ENCODE results near the gene BRAF.
"Not testable (repeated sequence)": the region's sequence is repeated elsewhere in the genome, so short reads cannot be mapped to it uniquely, and the experiment has no call there.

BRAF gene

DNA sequence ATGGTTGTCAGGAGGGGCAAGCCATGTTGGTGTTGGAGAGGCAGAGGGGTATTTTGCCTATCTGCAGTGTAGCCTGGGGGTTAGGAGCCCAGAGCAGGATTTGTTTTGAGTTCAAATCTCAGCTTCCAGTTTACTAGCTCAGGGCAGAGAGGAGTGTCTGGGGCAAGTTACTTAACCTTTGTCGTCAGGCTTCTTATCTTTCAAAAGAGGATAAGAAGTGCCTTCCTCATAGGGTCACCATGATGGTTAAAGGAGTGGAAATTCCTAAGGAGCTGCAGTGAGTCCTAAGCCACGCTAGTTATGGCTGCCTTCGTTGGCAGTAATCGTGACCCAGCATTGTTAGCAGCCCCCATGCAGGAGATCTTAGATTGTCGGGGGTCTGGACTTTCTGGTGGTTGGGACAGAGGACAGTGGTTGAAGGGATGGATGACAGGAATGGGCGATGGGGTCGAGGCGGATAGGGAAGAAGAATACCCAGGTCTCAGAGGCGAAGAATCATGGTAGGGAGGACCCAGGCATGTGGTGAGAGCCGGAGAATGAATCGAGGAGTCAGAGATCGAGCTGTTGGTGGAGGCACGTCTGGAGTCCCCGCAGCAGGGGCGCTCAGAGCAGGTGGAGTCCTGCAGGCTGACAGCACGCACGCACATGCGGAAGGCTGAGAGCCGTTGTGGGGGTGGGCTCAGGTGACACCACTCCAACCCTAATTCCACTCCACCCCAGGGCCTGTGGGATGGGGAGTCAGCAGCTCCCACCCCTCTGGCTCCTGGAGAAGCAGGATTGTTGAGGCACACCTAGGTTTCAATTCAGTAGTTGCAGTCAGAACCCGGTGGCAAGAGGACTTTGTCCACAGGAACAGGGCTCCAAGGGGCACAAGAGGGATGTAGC is 240.4 kb downstream of the BRAF start:
- DNase-seq: no peak

DNA sequence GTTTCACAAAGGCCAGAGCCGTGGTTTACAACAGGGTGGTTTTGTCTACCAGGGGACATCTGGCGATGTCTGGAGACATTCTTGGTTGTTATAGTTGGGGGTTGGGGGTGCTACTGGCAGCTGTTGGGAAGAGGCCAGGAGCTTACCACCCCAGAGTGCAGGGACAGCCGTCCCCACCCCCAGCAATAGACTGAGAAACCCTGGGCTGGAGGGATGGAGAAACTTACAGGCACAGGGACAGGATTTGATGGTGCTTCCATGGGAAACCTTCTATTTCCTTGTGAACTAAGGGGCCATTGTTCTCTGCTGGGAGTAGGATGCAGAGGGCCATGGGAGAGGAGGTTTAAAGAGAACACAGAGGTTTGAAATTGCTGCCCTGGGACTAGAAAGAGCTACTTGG is 241.1 kb downstream of the BRAF start:
- peak in 10 of 58 donors; percentile 10 to 72 (median 35) for DNase-seq

DNA sequence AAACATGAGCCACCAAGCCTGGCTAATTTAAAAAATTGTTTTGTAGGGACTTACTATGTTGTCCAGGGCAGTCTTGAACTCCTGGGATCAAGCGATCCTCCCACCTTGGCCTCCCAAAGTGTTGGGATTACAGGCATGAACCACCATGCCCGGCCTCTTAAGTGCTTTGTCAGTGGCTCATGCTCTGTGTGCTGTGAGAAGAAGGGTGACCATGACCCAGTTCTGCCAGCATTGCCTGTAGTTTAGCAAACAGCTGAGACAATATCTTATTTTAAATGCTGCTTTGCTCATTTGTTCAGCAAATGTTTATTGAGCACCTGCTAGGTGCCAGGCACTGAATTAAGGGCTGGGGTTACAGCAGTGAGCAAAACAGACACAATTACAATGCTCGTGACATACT is 243.0 kb downstream of the BRAF start:
- no peak for DNase-seq

DNA sequence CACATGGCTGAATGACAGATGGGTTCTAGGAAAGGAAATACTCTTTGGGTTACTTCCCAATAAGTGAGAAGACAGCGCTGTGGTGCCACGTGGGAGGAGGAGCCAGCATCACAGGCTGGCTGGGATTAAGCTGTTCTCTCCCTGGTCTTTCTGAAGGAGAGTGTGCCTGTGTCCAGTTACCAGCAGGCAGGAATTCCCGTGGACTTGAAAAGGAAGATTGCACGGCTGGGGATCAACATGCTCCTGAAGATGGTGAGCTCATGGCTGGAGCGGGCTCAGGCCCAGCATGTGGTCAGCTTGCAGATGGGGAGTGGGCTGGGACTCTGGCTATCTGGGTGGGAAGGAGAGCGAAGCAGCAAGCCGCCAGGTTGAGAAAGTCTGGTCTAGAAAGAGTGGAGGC is 243.8 kb downstream of the BRAF start:
- DNase-seq: no peak

DNA sequence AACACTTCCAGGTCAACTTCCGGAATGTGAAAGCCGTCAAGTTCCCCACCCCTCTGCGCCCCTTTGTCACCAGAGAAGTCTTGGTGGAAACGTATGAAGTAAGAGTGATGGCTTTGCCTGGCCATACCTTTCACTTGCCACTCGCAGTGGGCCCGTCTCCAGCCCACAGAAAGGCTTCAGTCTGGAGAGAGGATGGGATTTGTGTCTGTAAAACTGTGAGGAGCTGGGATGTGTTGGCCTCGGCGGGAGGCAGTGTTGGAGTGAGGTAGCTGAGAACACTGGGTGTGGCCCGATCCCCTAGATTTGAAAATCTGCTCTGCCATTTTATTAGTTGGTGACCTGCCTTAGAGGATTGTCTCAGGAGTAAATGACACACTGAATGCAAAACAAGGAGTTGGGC is 245.5 kb downstream of the BRAF start:
- no peak for DNase-seq

DNA sequence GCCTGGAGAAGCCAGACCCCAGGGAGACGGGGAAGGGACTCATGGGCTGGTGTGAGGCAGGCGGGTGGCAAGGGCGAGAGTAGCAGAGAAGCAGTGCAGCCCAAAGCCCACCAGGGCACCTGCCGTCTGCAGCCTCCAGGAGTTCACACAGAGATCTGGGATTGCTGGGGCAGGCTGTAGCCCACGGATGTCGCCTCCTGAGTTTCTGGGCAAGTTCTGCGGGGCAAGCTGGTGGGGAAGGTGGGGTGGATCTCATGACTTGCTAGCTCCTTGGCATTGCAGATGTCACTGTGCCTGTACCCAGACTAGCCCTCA is 246.0 kb downstream of the BRAF start:
- no peak for DNase-seq

DNA sequence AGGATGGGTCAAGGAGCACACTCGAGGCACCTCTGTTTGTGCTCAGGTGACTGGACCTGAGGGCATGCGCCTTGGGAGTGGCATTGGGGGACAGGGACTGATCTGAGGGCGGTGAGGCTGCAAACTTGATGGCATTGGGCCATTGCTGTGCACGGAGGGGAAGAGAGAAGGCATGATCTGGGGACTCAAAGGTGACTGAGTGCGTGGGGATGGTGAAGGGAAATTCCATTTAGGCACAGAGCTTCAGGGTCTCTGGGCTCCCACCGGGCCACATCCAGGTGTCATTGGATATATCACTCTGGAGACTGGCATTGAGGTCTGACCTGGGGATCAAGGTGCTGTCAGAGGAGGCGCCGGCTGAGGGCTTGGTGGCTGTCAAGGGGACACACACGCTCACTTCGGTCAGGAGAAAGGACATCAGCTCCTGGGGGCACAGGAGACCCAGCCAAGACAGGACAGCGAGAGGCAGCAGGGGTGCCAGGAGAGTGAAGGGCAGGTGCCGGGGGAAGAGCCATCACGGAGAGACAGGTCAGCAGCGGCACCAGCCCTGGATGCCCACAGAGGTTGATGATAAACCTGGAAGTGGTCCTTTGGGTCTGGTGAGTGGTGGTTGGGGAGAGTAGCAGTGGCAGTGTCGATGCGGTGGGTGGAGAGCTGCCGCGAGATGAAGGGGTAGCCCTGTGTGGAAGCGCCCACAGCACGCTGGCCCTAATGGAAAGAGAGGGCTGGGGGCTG is 246.5 kb downstream of the BRAF start:
- no peak for DNase-seq

DNA sequence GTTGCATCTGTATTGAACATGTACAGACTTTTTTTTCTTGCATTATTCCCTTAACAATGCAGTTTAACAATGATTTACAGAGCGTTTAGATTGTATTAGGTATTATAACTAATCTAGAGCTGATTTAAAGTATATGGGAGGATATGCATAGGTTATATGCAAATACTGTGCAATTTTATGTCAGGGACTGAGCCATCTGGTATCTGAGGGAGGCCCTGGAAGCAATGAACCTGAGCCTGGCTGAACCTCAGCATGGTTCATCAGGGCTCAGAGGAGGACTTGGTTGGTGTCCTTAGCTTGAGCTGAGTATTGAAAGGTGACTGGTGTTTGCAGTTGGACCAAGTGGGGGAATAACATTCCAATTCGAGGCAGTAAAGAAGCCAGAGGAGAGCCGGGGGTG is 247.2 kb downstream of the BRAF start:
- no peak for DNase-seq

DNA sequence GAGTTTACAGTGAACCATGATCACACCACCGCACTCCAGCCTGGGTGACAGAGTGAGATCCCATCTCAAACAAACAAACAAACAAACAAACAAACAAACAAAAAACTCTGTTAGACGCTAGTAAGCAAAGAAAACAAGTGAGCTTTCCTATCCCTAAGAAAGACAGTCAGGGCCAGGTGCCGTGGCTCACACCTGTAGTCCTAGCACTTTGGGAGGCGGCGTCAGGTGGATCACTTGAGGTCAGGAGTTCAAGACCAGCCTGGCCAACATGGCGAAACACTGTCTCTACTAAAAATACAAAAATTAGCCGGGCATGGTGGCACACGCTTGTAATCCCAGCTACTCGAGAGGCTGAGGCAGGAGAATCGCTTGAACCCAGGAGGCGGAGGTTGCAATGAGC is 247.8 kb downstream of the BRAF start:
- DNase-seq: not testable (repeated sequence)

DNA sequence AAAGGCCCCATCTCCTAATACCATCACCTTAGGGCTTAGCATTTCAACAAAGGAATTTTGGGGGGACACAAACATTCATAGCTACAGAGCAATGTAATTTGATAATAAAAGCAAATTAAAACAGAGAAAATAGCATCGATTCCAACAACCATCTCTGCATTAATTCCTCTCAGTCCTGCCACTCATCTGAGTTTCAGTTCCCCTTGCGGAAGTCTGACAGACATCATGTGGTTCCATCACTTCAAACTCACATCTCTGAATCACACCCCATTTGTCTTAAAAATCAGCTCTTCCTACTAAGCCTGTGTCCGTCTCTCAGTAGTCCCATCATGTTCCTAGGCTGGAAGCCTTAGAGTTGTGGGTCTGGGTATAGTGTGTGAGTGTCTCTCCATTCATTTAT is 248.4 kb downstream of the BRAF start:
- peak in 1 of 58 donors; percentile 17 for DNase-seq

DNA sequence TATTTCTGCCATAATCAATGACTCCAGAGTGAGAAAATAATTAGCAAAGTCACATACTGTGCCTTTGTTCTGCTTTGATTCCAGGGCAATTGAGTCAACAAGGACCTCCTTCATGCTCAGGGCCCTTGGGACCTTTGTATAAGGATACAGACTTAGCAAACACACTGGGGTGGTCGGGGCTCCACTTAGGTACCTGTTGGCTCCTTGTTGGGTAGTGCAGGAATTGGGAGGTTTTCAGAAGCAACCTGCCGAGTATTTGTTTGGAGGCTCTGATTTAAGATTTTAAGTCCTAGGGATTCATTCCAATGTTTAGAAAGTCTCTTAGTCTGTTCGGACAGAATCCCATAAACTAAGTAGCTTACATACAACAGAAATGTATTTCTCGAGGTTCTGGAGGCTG is 249.0 kb downstream of the BRAF start:
- no peak for DNase-seq

DNA sequence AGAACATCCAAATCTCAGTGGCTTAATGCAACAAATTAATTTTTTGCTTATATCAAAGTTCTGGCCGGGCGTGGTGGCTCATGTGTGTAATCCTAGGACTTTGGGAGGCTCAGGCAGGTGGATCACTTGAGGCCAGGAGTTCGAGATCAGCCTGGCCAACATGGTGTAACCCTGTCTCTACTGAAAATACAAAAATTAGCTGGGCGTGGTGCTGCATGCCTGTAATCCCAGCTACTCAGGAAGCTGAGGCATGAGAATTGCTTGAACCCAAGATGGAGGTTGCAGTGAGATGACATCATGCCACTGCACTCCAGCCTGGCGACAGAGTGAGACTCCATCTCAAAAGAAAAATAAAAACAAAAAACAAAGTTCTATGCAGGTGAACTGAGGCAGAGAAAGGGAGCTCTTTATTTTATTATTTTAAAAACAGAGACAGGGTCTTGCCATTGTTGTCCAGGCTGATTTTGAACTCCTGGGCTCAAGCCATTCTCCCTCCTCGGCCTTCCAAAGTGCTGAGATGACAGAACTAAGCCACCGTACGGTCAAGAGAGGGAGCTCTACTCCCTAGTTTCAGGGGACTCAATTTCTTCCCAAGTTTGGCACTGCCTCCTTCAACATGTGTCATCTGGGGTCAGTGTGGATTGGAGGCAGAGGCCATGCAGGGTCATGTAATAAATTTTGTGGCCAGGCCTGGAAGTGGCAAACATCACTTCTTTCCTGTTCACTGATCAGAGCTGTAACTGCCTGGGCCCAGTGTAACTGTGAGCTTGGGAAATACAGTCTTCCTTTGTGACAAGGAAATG is 249.6 kb downstream of the BRAF start:
- DNase-seq: peak in 34 of 58 donors; percentile 9 to 73 (median 27)

DNA sequence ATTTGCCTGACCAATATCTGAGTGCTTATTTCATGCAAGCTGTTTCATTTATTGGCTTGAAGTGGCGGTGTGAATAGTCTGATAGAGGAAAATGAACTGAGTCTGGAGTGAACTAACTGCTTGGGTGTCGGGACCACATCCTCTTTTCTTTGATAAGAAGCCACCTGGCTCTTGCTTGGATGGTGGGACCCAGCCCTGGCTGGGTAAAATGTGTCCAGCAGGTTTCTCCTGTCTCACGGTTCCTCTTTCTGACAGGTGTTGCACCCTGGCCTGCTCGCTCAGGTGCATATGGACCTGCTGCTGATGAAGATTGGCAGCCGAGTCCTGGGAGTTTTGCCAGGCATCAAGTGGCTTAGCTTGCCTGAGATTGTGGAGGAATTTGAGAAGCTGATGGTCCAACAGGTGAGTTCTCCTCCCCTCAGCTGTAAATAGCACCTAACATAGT is 250.4 kb downstream of the BRAF start:
- DNase-seq: peak in 2 of 58 donors; percentile 5 to 16

DNA sequence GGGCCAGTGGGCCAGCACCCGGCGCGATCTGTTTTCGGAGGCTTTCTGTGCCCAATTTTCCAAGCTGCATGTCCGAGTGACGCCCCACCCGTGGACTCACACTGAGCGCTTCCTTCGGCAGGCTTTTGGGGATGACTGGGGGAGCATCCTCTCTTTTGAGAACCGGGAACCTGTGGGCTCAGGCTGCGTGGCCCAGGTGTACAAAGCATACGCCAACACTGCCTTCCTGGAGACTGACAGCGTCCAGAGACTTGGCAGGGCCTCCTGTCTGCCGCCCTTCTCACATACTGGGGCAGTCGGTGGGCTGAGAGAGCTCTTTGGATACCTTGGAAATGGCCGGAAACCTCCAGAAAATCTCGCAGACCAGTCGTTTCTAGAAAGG is 251.0 kb downstream of the BRAF start:
- DNase-seq: peak in 11 of 58 donors; percentile 8 to 63 (median 34)

DNA sequence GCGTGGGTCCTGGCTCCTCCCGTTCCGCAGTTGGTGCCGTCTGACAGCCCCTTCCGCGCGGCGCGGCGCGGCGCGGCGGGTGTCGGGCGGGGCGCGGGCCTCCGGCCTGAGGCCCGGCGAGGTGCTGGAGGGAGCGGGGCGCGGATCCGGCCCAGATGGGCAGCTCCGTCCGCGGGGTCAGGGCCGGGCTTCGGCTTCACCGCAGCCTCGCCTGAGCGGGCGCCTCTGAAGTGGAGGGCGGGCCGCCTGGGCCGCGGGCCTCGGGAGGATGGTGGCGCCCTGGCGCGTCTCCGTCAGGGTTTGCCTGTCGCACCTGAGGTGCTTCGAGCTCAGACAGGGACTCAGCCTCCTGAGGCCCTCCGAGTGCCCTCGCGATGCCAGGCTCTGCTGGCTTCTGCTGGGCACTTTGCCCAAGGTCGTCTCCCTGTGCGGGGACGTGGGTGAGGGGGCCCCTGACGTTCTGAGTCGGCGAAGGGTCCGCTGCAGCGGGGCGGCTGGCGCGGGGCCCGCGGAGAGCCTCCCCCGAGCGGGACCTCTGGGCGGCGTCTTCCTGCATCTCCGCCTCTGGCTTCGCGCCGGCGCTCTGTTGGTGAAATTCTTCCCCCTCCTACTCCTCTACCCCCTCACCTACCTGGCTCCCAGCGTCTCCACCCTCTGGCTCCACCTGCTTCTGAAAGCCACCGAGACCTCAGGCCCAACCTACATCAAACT is 251.5 kb downstream of the BRAF start:
- peak in 24 of 58 donors; percentile 7 to 75 (median 56) for DNase-seq

DNA sequence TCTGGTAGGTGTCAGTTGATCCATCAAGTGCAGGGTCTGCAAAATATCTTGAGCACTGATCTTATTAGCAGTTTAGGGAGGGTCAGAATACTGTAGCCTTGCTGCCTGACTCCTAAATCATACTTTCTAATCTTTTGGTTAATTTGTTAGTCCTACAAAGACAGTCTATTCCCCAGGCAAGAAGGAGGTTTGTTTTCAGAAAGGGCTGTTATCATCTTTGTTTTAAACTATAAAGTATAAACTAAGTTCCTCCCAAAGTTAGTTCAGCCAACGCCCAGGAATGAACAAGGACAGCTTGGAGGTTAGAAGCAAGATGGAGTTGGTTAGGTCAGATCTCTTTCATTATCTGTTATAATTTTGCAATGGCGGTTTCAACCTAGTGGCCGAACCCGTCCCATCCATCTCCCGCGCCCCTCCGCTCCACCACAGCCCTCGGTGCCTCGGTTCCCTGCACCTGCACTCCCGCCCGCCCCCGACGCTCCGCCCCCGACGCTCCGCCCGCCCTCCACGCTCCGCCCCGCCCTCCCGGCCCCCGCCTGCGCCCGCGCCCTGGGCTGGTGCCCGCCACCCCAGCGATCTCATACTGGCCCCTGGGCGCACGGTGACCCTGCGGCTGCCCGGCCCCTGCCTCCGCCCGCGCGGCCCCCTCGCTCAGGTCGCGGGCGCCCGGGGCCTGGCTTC is 252.2 kb downstream of the BRAF start, which contains the start of gene ADCK2:
TSS of gene ADCK2 (plus strand) at position 564 of the 681 bp plus-strand sequence. CDS start 386 bp downstream, outside the sequence.
- DNase-seq: peak in 47 of 58 donors; percentile 18 to 75 (median 49)

DNA sequence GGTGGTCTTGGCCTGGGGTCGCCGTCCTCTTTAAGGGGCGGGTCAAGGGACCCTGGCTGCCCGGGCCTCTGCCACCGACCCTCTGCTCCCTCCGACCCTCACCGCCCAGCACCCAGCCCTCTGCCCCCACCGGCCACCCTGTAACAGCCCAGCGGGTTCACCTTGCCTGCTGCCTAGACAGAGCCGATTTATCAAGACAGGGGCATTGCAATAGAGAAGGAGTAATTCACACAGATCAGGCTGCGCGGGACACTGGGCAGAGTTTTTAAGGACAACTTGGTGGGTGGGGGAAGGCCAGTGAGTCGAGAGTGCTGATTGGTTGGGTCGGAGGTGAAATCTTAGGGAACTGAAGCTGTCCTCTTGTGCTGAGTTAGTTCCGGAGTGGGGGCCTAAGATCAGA is 252.8 kb downstream of the BRAF start:
- no peak for DNase-seq

DNA sequence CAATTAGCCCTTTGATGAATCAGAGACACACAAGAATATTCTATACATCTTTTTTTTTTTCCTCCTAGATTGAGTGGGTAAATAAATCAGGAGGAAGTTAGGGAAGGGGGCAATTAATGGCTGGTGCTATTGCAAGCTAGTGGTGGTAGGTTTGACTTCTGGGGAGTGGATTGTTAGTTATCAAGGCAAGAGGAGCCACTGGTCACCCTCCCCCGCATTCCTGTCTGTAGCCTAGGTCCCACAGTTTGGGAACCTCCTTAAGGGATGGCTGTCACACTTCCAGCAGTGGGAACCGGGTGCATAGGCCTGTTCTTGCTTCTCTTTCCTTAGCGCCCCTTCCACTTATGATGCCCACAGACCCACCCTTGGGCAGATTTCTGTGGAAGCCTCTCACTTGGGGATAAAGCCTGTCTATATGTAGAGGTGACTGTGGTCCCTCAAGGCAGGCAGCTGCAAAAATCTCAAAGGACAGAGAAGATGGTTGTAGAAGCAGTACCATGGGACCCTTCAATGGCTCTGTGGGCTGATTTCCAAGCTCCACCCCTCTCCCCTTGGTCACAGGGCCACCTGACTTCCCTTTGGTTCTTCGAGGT is 254.3 kb downstream of the BRAF start:
- no peak for DNase-seq

DNA sequence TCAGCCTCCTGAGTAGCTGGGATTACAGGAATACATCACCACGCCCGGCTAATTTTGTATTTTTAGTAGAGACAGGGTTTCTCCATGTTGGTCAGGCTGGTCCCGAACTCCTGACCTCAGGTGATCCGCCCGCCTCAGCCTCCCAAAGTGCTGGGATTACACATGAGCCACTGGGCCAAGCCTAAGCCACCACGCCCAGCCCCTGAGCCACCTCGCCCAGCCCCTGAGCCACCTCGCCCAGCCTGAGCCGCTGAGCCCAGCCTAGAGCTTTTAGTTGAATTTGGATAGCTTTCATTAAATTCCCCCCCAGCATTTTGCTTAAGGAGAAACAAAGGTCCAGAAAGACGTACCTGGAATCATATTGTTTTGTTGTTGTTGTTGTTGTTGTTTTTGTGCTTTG is 254.9 kb downstream of the BRAF start:
- DNase-seq: not testable (repeated sequence)

DNA sequence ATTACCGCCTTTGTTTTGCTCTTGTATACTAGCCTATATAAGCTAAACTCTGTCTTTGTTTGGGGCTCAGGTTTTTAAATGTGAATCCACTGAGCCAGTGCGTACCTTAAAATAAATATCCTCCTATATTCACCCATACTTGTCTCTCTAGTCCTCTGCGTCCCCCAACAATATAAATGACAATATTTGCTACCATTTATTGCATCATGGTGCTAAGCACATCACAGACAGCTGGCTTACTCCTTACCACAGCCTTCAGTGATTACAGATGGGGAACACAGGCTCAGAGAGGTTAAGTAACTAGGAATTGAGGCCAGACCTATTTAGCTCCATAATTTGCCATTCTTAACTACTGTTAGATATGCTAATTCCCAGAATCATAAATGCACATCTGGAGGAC is 255.4 kb downstream of the BRAF start:
- no peak for DNase-seq
